ENCODE data around the gene KIF5C. TPM values are rescaled to one million over a fixed set of nuclear protein-coding genes. Genes with fewer than 3 reads are reported as not detected.

The KIF5C gene
- total RNA-seq, 1 donor from 2014 or later, result 0.47 TPM

DNA sequence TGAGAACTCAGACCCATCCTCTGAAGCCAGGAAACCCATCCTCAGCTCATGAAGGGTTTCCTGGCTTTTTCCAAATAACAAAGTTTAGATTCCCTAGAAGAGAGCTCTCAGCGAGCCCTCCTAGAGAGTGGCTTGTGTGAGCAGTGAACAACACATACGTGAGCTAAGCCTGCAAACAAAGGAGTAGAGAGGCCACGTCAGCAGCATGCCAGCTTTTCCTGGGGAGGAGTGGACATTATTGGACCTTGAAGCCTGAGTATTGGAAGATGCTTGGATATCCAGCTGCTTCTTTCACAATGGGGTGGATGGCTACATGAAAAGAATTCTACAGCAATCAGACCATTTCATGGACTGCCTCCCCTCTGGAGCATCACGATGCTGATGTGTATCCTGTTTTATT lies 21.1 kb downstream of the KIF5C start:
- TF ChIP-seq, protein P1, sequence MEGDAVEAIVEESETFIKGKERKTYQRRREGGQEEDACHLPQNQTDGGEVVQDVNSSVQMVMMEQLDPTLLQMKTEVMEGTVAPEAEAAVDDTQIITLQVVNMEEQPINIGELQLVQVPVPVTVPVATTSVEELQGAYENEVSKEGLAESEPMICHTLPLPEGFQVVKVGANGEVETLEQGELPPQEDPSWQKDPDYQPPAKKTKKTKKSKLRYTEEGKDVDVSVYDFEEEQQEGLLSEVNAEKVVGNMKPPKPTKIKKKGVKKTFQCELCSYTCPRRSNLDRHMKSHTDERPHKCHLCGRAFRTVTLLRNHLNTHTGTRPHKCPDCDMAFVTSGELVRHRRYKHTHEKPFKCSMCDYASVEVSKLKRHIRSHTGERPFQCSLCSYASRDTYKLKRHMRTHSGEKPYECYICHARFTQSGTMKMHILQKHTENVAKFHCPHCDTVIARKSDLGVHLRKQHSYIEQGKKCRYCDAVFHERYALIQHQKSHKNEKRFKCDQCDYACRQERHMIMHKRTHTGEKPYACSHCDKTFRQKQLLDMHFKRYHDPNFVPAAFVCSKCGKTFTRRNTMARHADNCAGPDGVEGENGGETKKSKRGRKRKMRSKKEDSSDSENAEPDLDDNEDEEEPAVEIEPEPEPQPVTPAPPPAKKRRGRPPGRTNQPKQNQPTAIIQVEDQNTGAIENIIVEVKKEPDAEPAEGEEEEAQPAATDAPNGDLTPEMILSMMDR (IDR thresholded peaks at IDR 0.05; ENCODE audit: borderline replicate concordance), result no peak
- Histone ChIP-seq H3K4me1 (no peaks in the 10 kb centered on the region), H3K9me3 (replicated peaks) (peaks cover 18% of the 10 kb centered on the region), H3K27ac (replicated peaks) (no peak overlapping the region), H3K4me3 (no peak overlapping the region), H3K36me3 (no peaks in the 10 kb centered on the region), H3K27me3 (ENCODE audit: low read depth) (peaks cover 45% of the 10 kb centered on the region)
- no peak for DNase-seq
- intact Hi-C loops (cut with micrococcal nuclease), result no loop called here

DNA sequence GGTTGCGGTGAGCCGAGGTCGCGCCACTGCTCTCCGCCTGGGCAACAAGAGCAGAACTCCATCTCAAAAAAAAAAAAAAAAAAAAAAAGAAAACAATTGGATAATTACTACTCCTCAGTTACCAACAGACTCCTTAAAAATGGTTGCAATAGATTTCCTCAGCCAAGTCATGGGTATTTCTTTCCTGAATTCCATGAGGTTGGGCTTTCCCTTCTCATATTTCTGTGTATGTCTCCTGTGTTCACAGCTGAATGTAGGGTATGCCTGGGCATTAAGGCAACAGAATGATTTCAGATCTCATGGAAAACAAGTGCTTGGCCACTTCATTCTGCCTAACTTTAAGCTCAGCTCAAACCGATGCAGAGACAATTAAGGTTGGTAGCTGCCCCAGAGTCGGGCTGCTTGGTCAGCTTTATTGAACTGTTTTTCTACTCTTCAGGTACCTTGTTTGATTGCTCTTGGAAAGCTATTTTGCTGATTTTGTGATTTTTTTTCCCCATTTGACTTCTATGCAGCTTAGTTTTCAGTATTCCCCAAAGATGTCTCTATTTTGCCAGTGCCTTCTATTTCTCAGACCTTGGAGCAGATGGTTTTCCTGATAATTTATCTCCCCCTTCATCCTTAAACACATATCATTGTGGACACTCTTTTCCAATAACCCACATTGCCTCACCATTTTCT lies 24.8 kb downstream of the KIF5C start:
- TF ChIP-seq, protein P1 (IDR thresholded peaks at IDR 0.05; ENCODE audit: borderline replicate concordance), result no peak
- no peak overlapping the region for H3K4me3 ChIP-seq
- H3K4me1 ChIP-seq, result no peaks in the 10 kb centered on the region
- peaks cover 29% of the 10 kb centered on the region for H3K27me3 ChIP-seq (ENCODE audit: low read depth)
- no peak for DNase-seq
- intact Hi-C loops (cut with micrococcal nuclease), result no loop called here
- no peaks in the 10 kb centered on the region for H3K9me3 ChIP-seq (replicated peaks)
- H3K36me3 ChIP-seq, result no peaks in the 10 kb centered on the region
- no peak overlapping the region for H3K27ac ChIP-seq (replicated peaks)

DNA sequence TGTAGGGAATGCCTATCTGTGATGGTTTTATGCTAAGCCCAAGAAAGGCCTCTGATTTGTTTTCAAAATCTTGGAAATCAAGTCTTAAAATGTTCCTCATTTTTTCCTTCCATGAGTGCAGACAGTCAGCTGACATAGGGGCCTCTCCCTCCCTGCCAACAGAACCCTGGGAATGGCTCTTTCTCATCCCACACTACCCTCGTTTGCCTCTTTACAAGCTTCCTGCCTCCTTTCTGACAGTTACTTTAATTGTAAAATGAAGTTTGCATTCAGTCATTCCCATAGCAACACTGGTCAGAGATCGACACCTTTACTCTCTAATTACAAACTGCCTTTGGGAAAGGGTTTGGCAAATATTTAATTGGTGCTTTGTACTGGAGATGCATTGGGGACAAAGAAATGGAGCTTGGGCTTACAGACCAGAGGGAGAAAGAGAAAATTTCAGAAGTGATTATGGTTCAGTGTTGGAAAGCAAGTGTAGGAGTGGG lies 25.4 kb downstream of the KIF5C start:
- TF ChIP-seq, protein P1 (IDR thresholded peaks at IDR 0.05; ENCODE audit: borderline replicate concordance), result no peak
- Histone ChIP-seq H3K4me3 (no peak overlapping the region), H3K27ac (replicated peaks) (no peak overlapping the region), H3K27me3 (ENCODE audit: low read depth) (peaks cover 30% of the 10 kb centered on the region), H3K4me1 (no peaks in the 10 kb centered on the region), H3K9me3 (replicated peaks) (no peaks in the 10 kb centered on the region), H3K36me3 (no peaks in the 10 kb centered on the region)
- intact Hi-C loops (cut with micrococcal nuclease), result no loop called here
- DNase-seq, result no peak

DNA sequence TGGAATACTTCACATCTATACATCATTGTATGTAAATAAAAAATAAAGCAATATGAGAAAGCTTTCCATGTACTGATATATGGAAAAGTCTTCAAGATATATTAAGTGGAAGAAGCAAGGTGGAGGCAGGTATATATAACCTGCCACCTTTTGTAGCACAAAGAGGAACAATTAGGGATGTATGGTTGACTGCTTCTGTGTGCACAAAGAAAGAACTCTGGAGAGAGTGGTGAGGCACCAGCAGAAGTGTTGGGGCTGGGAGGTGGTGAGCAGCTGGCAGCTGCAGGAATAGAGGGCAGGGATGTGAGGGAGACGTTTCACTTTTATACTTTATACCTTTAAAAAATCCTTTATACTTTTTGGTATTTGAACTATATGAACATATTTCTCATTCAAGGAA lies 26.1 kb downstream of the KIF5C start:
- Histone ChIP-seq H3K4me1 (no peaks in the 10 kb centered on the region), H3K36me3 (no peaks in the 10 kb centered on the region), H3K4me3 (no peak overlapping the region), H3K27ac (replicated peaks) (no peak overlapping the region), H3K27me3 (ENCODE audit: low read depth) (peaks cover 30% of the 10 kb centered on the region), H3K9me3 (replicated peaks) (no peaks in the 10 kb centered on the region)
- no peak for DNase-seq
- TF ChIP-seq, protein P1 (IDR thresholded peaks at IDR 0.05; ENCODE audit: borderline replicate concordance), result no peak
- intact Hi-C loops (cut with micrococcal nuclease), result no loop called here

DNA sequence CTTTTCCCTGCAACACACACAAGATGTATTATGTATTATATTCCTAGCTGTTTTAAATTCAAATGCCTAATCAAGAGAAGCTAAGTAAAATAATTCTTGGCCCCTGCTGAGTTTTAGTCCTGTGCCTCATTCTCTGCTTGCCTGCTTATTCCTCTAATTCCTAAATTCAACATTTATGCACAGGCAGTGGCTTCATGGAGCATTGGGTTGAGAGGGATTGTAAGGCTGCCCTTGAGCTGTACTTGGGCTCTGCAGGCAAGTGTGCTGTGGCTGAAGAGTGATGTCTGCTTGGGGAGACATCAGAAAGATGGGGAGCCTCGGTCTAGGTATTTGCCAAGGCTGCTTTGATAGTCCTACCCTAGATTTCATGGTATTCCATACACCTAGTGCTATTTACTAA lies 27.8 kb downstream of the KIF5C start:
- Histone ChIP-seq H3K4me3 (no peak overlapping the region), H3K9me3 (replicated peaks) (no peaks in the 10 kb centered on the region), H3K4me1 (no peaks in the 10 kb centered on the region), H3K36me3 (no peaks in the 10 kb centered on the region), H3K27me3 (ENCODE audit: low read depth) (peaks cover 31% of the 10 kb centered on the region), H3K27ac (replicated peaks) (no peak overlapping the region)
- TF ChIP-seq, protein P1 (IDR thresholded peaks at IDR 0.05; ENCODE audit: borderline replicate concordance), result no peak
- DNase-seq, result no peak
- intact Hi-C loops (cut with micrococcal nuclease), result no loop called here

Measured in left ventricle myocardium inferior (tissue), 1 donor.